ENCODE results near the gene COL23A1. TPM values are rescaled to one million over a fixed set of nuclear protein-coding genes. Genes with fewer than 3 reads are reported as not detected.
A peak's percentile ranks its signal among the peaks of the same experiment; 100 is the strongest.

COL23A1 gene
- total and polyA plus RNA-seq, 2 of the 8 experiments (the other 6 are each of a cell fraction or from before 2014, with no cell fraction given), result 3.1 to 4.7 TPM

- 0 out of 2 replicates have a peak overlapping the region, but pooled peaks have one; percentile 20 for H2AFZ ChIP-seq (ENCODE audit: low read length)
- no peak overlapping the region for H2BK120ac ChIP-seq (replicated peaks; ENCODE audit: low read depth, low read length)
- FAIRE-seq (no peak), DNase-seq (ENCODE audit: low read depth in 1 of 2, low spot score in 2 of 2) (no peak)
- no peaks in the 10 kb centered on the region; a peak in 1 of 7 replicates for H3K27me3 ChIP-seq (replicated peaks in 1 of 4; ENCODE audit: control insufficient read depth in 3 of 4, extremely low read depth in 1 of 4, insufficient read depth in 3 of 4, low read length in 3 of 4)
- no peak overlapping the region for H4K5ac ChIP-seq (ENCODE audit: insufficient read length, low read depth, low read length)
- H3K4me1 ChIP-seq (replicated peaks in 1 of 4; ENCODE audit: control insufficient read depth in 3 of 4, insufficient read depth in 4 of 4, low read length in 3 of 4), result peaks cover 0 to 11% (median 7%) of the 10 kb centered on the region in 4 experiments; a peak in 4 of 7 replicates
- H2BK5ac ChIP-seq (ENCODE audit: low read depth, low read length), result no peak overlapping the region
- no peaks in the 10 kb centered on the region for H3K79me2 ChIP-seq (ENCODE audit: control insufficient read depth in 1 of 2, insufficient read depth in 2 of 2, low read length in 2 of 2)
- H3K27ac ChIP-seq (ENCODE audit: low read depth, low read length), result no peak overlapping the region
- no peak overlapping the region for H3K4me2 ChIP-seq (ENCODE audit: insufficient read depth in 1 of 2, low read depth in 2 of 2, low read length in 2 of 2)
- H3K79me1 ChIP-seq (ENCODE audit: low read depth, low read length), result no peaks in the 10 kb centered on the region
- H2AK5ac ChIP-seq (ENCODE audit: low read depth, low read length), result no peak overlapping the region
- no peak overlapping the region for H2BK20ac ChIP-seq (ENCODE audit: low read length)
- H3K18ac ChIP-seq (ENCODE audit: extremely low read depth, low read length), result no peak overlapping the region; the same call in 1 of the 2 replicates
- no peaks in the 10 kb centered on the region for H3K36me3 ChIP-seq (ENCODE audit: control insufficient read depth in 2 of 4, insufficient read depth in 4 of 4, low read length in 3 of 4)
- H4K20me1 ChIP-seq (replicated peaks in 1 of 2; ENCODE audit: control insufficient read depth in 1 of 2, insufficient read depth in 2 of 2, low read length in 2 of 2), result no peaks in the 10 kb centered on the region
- H3K56ac ChIP-seq (replicated peaks; ENCODE audit: insufficient read length, low read depth, low read length), result no peak overlapping the region
- TF ChIP-seq YY1 (IDR thresholded peaks at IDR 0.05; ENCODE audit: low read depth, low read length), result 0 out of 2 replicates have a peak, but pooled peaks have one; percentile 11
- no peak for TF ChIP-seq MAX (IDR thresholded peaks at IDR 0.05)
- H3K23me2 ChIP-seq (ENCODE audit: low read depth, low read length), result no peaks in the 10 kb centered on the region
- CTCF ChIA-PET (ENCODE audit: partially characterized antibody), result no interaction called here
- H3K14ac ChIP-seq (ENCODE audit: insufficient read length), result no peak overlapping the region
- H2BK12ac ChIP-seq (ENCODE audit: low read depth, low read length), result no peak overlapping the region
- no peak overlapping the region for H3K4ac ChIP-seq (replicated peaks; ENCODE audit: insufficient read length, low read depth, low read length)
- no peak overlapping the region for H3K23ac ChIP-seq (ENCODE audit: insufficient read length)
- no peak overlapping the region for H4K8ac ChIP-seq (ENCODE audit: extremely low read depth, insufficient read depth, low read length)
- POLR2A ChIA-PET (ENCODE audit: partially characterized antibody), result interaction anchor here (0.6 kb wide), 1 partner anchor 13 kb away, joined by 3 read pairs; no protein-coding TSS in a partner anchor
- H2BK15ac ChIP-seq (ENCODE audit: low read length), result no peak overlapping the region
- no peak overlapping the region for H4K91ac ChIP-seq (replicated peaks; ENCODE audit: insufficient read length, low read length)
- H3K9me3 ChIP-seq (ENCODE audit: insufficient read depth in 2 of 2, low read depth in 1 of 2, low read length in 1 of 2), result no peaks in the 10 kb centered on the region
- 89% methylated on average over 9 of the region's 9 CpGs; no CpG with 5 or more reads in 1 of the 2 experiments for WGBS, 2 experiments (ENCODE audit: extremely low coverage in 1 of 2, insufficient coverage in 1 of 2, insufficient read length in 1 of 2, insufficient replicate concordance in 2 of 2, low coverage in 1 of 2, low lambda C conversion rate in 2 of 2, missing lambda C conversion rate in 1 of 2)
- no peak overlapping the region for H3K9ac ChIP-seq (replicated peaks in 1 of 4; ENCODE audit: extremely low read depth in 1 of 4, low read depth in 3 of 4, low read length in 3 of 4)
- H3K4me3 ChIP-seq (ENCODE audit: extremely low read depth in 1 of 4, insufficient read depth in 2 of 4, low read depth in 3 of 4, low read length in 4 of 4), result no peak overlapping the region
Measured at GRCh38 chr5:178483620-178484019, 106.6 kb downstream of the COL23A1 start.

All from H1 (cell line).